OCI-LY3 (cell line): ENCODE measurements around the gene DEGS2.

Source experiments
- EZH2phosphoT487 ChIP-seq: fragments of 200-600 bp; shearing (Covaris generic); IDR thresholded peaks from 2 replicates; pipeline ENCODE4 v1.6.1; 2018; ENCODE audit warnings: antibody characterized with exemption, mixed run types, low read depth
- TF ChIP-seq, protein P1 (sequence below): fragments of 200-600, 300-600 bp; sonication (generic); IDR thresholded peaks from 2 replicates; pipeline ENCODE4 v1.5.1; 2014; ENCODE audit warnings: antibody characterized with exemption, low read length, low read depth

DNA sequence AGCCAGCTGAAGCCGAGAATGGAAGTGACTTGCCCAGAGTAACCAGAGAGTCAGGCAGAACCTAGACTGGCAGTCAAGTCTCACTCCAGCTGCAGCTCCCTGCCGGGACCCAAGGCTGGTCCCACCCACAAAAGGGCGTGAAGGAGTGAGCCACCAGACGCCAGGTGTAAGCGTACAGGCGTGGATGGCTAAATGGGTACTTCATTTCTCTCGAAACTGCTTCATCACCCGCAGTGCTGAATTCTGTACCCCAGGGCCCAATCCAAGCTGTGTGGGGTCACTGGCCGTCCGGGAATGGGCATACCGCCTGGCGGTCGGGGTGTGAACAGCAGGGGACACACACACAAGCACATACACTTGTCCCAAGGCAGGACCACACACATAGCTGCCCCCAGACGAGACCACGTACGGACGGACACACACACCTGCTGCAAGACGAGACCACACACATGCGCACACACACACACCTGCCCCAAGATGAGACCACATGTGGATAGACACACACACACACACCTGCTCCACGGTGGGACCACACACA, 34.8 kb downstream of the DEGS2 start:
- TF ChIP-seq, protein P1, sequence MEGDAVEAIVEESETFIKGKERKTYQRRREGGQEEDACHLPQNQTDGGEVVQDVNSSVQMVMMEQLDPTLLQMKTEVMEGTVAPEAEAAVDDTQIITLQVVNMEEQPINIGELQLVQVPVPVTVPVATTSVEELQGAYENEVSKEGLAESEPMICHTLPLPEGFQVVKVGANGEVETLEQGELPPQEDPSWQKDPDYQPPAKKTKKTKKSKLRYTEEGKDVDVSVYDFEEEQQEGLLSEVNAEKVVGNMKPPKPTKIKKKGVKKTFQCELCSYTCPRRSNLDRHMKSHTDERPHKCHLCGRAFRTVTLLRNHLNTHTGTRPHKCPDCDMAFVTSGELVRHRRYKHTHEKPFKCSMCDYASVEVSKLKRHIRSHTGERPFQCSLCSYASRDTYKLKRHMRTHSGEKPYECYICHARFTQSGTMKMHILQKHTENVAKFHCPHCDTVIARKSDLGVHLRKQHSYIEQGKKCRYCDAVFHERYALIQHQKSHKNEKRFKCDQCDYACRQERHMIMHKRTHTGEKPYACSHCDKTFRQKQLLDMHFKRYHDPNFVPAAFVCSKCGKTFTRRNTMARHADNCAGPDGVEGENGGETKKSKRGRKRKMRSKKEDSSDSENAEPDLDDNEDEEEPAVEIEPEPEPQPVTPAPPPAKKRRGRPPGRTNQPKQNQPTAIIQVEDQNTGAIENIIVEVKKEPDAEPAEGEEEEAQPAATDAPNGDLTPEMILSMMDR, result no peak
- TF ChIP-seq EZH2phosphoT487, result no peak
